Liver (tissue), 9 donors: Measurements from ENCODE around the gene LMTK3. TPM values are rescaled to one million over a fixed set of nuclear protein-coding genes. Genes with fewer than 3 reads are reported as not detected.

Experiments
- DNase-seq: peaks from one replicate; pipeline ENCODE4 v3.0.0-alpha.2; 2017; ENCODE audit warnings: low spot score
- H3K27ac ChIP-seq, 2 donors: one replicate each; pipeline ENCODE4 v1.7.0; 2013; ENCODE audit warnings: inconsistent platforms in 2 of 2, low read length in 2 of 2, control low read depth in 1 of 2, low read depth in 1 of 2, mild to moderate bottlenecking in 1 of 2
- H3K27me3 ChIP-seq, 4 donors: one replicate each; pipeline versions ENCODE4 v1.6.1 to v1.7.0; 2013; ENCODE audit warnings: low read length in 3 of 4, inconsistent platforms in 1 of 4, mild to moderate bottlenecking in 1 of 4, moderate library complexity in 1 of 4; ENCODE audit not compliant: control insufficient read depth in 4 of 4, insufficient read depth in 4 of 4
- H3K36me3 ChIP-seq, 4 donors: one replicate each; pipeline versions ENCODE4 v1.6.1 to v1.7.0; 2013; ENCODE audit warnings: low read length in 3 of 4, mild to moderate bottlenecking in 3 of 4, low read depth in 1 of 4, moderate library complexity in 1 of 4; ENCODE audit not compliant: control insufficient read depth in 4 of 4, insufficient read depth in 3 of 4
- H3K4me1 ChIP-seq, 4 donors: one replicate each; pipeline versions ENCODE4 v1.6.1 to v1.7.0; 2013; ENCODE audit warnings: low read length in 3 of 4, mild to moderate bottlenecking in 3 of 4, moderate library complexity in 1 of 4; ENCODE audit not compliant: control insufficient read depth in 4 of 4, insufficient read depth in 4 of 4
- H3K4me3 ChIP-seq, 3 donors: one replicate each; pipeline versions ENCODE4 v1.6.1 to v1.7.0; 2013; ENCODE audit warnings: low read length in 3 of 3, control low read depth in 1 of 3, low read depth in 1 of 3, mild to moderate bottlenecking in 1 of 3
- H3K9ac ChIP-seq, 2 donors: one replicate each; pipeline ENCODE4 v1.7.0; 2013; ENCODE audit warnings: low read length in 2 of 2, mild to moderate bottlenecking in 2 of 2, moderate library complexity in 2 of 2, control low read depth in 1 of 2, low read depth in 1 of 2
- H3K9me3 ChIP-seq, 4 donors: one replicate each; pipeline versions ENCODE4 v1.6.1 to v1.7.0; 2013; ENCODE audit warnings: low read length in 3 of 4; ENCODE audit not compliant: control insufficient read depth in 4 of 4
- CTCF ChIP-seq: fragments of 150-350 bp; IDR thresholded peaks from 2 replicates; pipeline ENCODE4 v1.5.1; 2017; ENCODE audit warnings: improper control_type of control experiment, low read depth, low read length; ENCODE audit not compliant: missing input control
- EGR1 ChIP-seq, 2 donors: IDR thresholded peaks; 2 replicates each; pipeline ENCODE4 v1.6.1; 2016 to 2018; ENCODE audit warnings: antibody characterized with exemption in 2 of 2, low read depth in 2 of 2
- FOXA1 ChIP-seq: IDR thresholded peaks from 2 replicates; pipeline ENCODE4 v1.6.1; 2016; ENCODE audit warnings: antibody characterized with exemption
- FOXA2 ChIP-seq: IDR thresholded peaks from 2 replicates; pipeline ENCODE4 v1.6.1; 2016; ENCODE audit warnings: antibody characterized with exemption
- GABPA ChIP-seq, 2 donors: IDR thresholded peaks in 1 of 2; conservative IDR thresholded peaks in 1 of 2; 2 replicates each; pipeline ENCODE4 v1.6.1; 2016; ENCODE audit warnings: antibody characterized with exemption in 2 of 2, mild to moderate bottlenecking in 1 of 2, moderate library complexity in 1 of 2
- HNF4A ChIP-seq, 2 donors: conservative IDR thresholded peaks; 2 replicates each; pipeline ENCODE4 v1.6.1; 2016; ENCODE audit warnings: antibody characterized with exemption in 2 of 2, mild to moderate bottlenecking in 2 of 2
- HNF4G ChIP-seq: IDR thresholded peaks from 2 replicates; pipeline ENCODE4 v1.6.1; 2016; ENCODE audit warnings: antibody characterized with exemption
- JUND ChIP-seq, 2 donors: IDR thresholded peaks; 2 replicates each; pipeline ENCODE4 v1.6.1; 2016; ENCODE audit warnings: antibody characterized with exemption in 2 of 2
- MAX ChIP-seq: IDR thresholded peaks from 2 replicates; pipeline ENCODE4 v1.6.1; 2016; ENCODE audit warnings: antibody characterized with exemption
- NR2F2 ChIP-seq: IDR thresholded peaks from 2 replicates; pipeline ENCODE4 v1.6.1; 2016; ENCODE audit warnings: antibody characterized with exemption
- RAD21 ChIP-seq, 2 donors: IDR thresholded peaks; 2 replicates each; pipeline ENCODE4 v1.6.1; 2016; ENCODE audit warnings: antibody characterized with exemption in 2 of 2, mild to moderate bottlenecking in 2 of 2
- RXRA ChIP-seq, 2 donors: IDR thresholded peaks; 2 replicates each; pipeline ENCODE4 v1.6.1; 2017 to 2018; ENCODE audit warnings: antibody characterized with exemption in 2 of 2, mild to moderate bottlenecking in 1 of 2
- SP1 ChIP-seq: IDR thresholded peaks from 2 replicates; pipeline ENCODE4 v1.6.1; 2018; ENCODE audit warnings: antibody characterized with exemption, mild to moderate bottlenecking
- TAF1 ChIP-seq: conservative IDR thresholded peaks from 2 replicates; pipeline ENCODE4 v1.6.1; 2016; ENCODE audit warnings: antibody characterized with exemption, mild to moderate bottlenecking
- YY1 ChIP-seq: IDR thresholded peaks from 2 replicates; pipeline ENCODE4 v1.6.1; 2016; ENCODE audit warnings: antibody characterized with exemption, mild to moderate bottlenecking
- WGBS: extraction: QIAGEN DNeasy Blood & Tissue Kit; methylation state at CpG from one replicate; pipeline ENCODE4 v1.1.7; 2013; 5-methylcytosine and 5-hydroxymethylcytosine counted together
- polyA plus RNA-seq, 2 donors: library from polyadenylated mRNA; stranded (reverse) in 1 of 2; unstranded in 1 of 2; fragments of 200-250 nt in 1 of 2; fragments of >200 nt in 1 of 2; fragmentation: Nextera tagmentation in 1 of 2; extraction: Ambion mirVana in 1 of 2; gene quantifications; one replicate each; pipeline versions ENCODE4 v1.2.1 to v1.2.3, GENCODE V29; 2013 to 2015
- total RNA-seq, 2 donors: library from RNA; depleted of rRNA; stranded (reverse); fragments of >200 nt; gene quantifications; one replicate each; pipeline ENCODE4 v1.2.3, GENCODE V29; 2014
- TF ChIP-seq, protein P1 (sequence below): IDR thresholded peaks from 2 replicates; pipeline ENCODE4 v1.6.1; 2016; ENCODE audit warnings: antibody characterized with exemption
- TF ChIP-seq, protein P2 (sequence below): IDR thresholded peaks from 2 replicates; pipeline ENCODE4 v1.6.1; 2016; ENCODE audit warnings: antibody characterized with exemption, mild to moderate bottlenecking
- donor health status: healthy.
- donor health status: healthy.
- donor health status: healthy.
- donor health status: healthy.
- donor health status: healthy.

LMTK3 gene
- total and polyA plus RNA-seq, 4 donors, result 0.08 TPM; not detected in 2

DNA sequence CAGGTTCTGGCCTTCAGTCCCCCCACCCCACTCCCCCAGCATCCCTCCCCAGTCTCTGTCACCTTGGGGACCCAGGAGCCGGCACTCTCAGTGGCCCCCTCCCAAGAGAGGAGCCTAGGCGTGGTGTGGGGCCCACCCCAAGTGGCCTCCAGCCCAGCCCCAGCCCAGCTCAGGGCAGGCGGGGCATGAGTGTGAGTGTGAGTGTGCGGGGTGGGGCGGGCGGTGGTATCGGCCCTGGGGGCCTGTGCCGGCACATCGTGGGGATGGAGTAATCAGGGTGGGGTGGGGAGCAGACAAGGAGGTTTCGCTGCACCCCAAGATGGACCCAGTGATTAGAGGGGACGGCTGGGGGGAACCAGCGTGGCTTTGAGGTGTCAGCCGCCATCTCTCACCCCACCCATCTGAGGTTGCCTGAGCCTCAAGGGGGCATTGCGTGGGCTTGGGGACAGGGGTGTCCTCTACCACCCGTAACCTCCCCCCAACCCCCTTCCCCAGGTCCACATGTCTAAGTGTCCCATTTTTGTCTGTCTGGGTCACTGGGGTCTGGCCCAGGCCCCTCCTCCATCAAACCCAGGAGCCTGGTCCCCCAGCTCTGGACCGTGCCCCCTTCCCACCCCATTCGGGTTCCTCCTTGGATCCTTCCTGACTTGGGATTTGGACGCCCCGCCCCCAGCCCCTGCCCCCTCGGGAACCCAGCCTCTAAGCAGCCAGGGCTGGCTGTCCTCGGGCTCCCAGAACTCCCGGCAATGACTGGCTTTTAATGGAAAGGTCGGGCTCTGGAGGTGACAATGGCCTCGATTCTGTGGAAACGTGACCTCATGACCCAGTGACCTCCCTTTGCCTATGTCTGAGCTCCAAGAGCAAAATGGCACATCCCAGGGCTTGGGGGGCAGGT is 33.5 kb upstream of the LMTK3 start:
- Histone ChIP-seq H3K36me3 (no peaks in the 10 kb centered on the region), H3K9me3 (no peaks in the 10 kb centered on the region), H3K9ac (no peak overlapping the region), H3K27ac (no peak overlapping the region), H3K4me1 (no peaks in the 10 kb centered on the region), H3K4me3 (no peak overlapping the region), H3K27me3 (no peaks in the 10 kb centered on the region)
- WGBS, result 61% methylated on average over 25 of the region's 25 CpGs
- TF ChIP-seq YY1 (no peak), HNF4G (no peak), FOXA1 (no peak), GABPA (IDR thresholded peaks at IDR 0.05 in 1 of 2, conservative IDR thresholded peaks at IDR 0.05 in 1 of 2) (no peak), TAF1 (no peak), NR2F2 (no peak), JUND (IDR thresholded peaks at IDR 0.05) (no peak), HNF4A (conservative IDR thresholded peaks at IDR 0.05) (no peak), RXRA (IDR thresholded peaks at IDR 0.05) (no peak), RAD21 (IDR thresholded peaks at IDR 0.05) (no peak), SP1 (no peak), MAX (no peak), FOXA2 (no peak), CTCF (no peak)
- TF ChIP-seq, protein P1, sequence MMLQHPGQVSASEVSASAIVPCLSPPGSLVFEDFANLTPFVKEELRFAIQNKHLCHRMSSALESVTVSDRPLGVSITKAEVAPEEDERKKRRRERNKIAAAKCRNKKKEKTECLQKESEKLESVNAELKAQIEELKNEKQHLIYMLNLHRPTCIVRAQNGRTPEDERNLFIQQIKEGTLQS, result no peak
- TF ChIP-seq, protein P2, sequence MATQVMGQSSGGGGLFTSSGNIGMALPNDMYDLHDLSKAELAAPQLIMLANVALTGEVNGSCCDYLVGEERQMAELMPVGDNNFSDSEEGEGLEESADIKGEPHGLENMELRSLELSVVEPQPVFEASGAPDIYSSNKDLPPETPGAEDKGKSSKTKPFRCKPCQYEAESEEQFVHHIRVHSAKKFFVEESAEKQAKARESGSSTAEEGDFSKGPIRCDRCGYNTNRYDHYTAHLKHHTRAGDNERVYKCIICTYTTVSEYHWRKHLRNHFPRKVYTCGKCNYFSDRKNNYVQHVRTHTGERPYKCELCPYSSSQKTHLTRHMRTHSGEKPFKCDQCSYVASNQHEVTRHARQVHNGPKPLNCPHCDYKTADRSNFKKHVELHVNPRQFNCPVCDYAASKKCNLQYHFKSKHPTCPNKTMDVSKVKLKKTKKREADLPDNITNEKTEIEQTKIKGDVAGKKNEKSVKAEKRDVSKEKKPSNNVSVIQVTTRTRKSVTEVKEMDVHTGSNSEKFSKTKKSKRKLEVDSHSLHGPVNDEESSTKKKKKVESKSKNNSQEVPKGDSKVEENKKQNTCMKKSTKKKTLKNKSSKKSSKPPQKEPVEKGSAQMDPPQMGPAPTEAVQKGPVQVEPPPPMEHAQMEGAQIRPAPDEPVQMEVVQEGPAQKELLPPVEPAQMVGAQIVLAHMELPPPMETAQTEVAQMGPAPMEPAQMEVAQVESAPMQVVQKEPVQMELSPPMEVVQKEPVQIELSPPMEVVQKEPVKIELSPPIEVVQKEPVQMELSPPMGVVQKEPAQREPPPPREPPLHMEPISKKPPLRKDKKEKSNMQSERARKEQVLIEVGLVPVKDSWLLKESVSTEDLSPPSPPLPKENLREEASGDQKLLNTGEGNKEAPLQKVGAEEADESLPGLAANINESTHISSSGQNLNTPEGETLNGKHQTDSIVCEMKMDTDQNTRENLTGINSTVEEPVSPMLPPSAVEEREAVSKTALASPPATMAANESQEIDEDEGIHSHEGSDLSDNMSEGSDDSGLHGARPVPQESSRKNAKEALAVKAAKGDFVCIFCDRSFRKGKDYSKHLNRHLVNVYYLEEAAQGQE, result no peak
- peak; percentile 40 for DNase-seq

GRCh38 chr19:48543121-48543710 is 31.6 kb upstream of the LMTK3 start:
- no peak for DNase-seq
- Histone ChIP-seq H3K4me3 (no peak overlapping the region), H3K9ac (no peak overlapping the region), H3K27ac (no peak overlapping the region), H3K36me3 (no peaks in the 10 kb centered on the region), H3K9me3 (no peaks in the 10 kb centered on the region), H3K27me3 (no peaks in the 10 kb centered on the region), H3K4me1 (no peaks in the 10 kb centered on the region)
- 38% methylated on average over 19 of the region's 19 CpGs for WGBS
- TF ChIP-seq, protein P1, result no peak
- TF ChIP-seq RXRA (IDR thresholded peaks at IDR 0.05) (no peak), NR2F2 (no peak), EGR1 (IDR thresholded peaks at IDR 0.05; ENCODE audit: low read depth in 2 of 2) (no peak), YY1 (no peak), MAX (no peak), FOXA1 (no peak)
- TF ChIP-seq, protein P2, result no peak
